OCI-LY3 (cell line): ENCODE data around the gene MYO1F.

Experiments used
- H2AFZ ChIP-seq: fragments of 200-600, 300-600 bp; shearing (Covaris generic); 2 replicates; pipeline ENCODE4 v1.6.0; 2014; ENCODE audit warnings: antibody characterized with exemption, low read depth, low read length
- H3K27ac ChIP-seq: fragments of 200-600, 300-600 bp; sonication (generic); 2 replicates; pipeline ENCODE4 v1.5.1; 2014; ENCODE audit warnings: mild to moderate bottlenecking, low read length, moderate library complexity, mixed read lengths
- H3K27me3 ChIP-seq: fragments of 200-600, 300-600 bp; sonication (generic); 2 replicates; pipeline ENCODE4 v1.6.1; 2014; ENCODE audit warnings: low read depth, low read length, mixed read lengths
- H3K36me3 ChIP-seq: fragments of 200-600, 300-600 bp; sonication (generic); replicated peaks from 2 replicates; pipeline ENCODE3; 2014; ENCODE audit warnings: low read depth, low read length, mixed read lengths
- H3K4me1 ChIP-seq: fragments of 300-600, 200-600 bp; sonication (generic); 2 replicates; pipeline ENCODE4 v1.6.1; 2014; ENCODE audit warnings: low read length, mixed read lengths
- H3K4me2 ChIP-seq: fragments of 200-600, 300-600 bp; sonication (generic); 2 replicates; pipeline ENCODE4 v1.6.1; 2014; ENCODE audit warnings: low read length, mixed read lengths
- H3K4me3 ChIP-seq: fragments of 300-600, 200-600 bp; sonication (generic); 2 replicates; pipeline ENCODE4 v1.5.1; 2014; ENCODE audit warnings: antibody characterized with exemption, mild to moderate bottlenecking, low read length, moderate library complexity
- H3K79me2 ChIP-seq: fragments of 300-600, 200-600 bp; shearing (Covaris generic); 2 replicates; pipeline ENCODE4 v1.6.1; 2014; ENCODE audit warnings: mild to moderate bottlenecking, low read length, mixed read lengths
- H3K9ac ChIP-seq: fragments of 300-600, 200-600 bp; shearing (Covaris generic); 2 replicates; pipeline ENCODE4 v1.6.0; 2014; ENCODE audit warnings: mild to moderate bottlenecking, low read length, moderate library complexity
- H3K9me3 ChIP-seq: fragments of 200-600, 300-600 bp; shearing (Covaris generic); 2 replicates; pipeline ENCODE4 v1.6.1; 2014; ENCODE audit warnings: low read length, mixed read lengths; ENCODE audit not compliant: insufficient read depth
- H4K20me1 ChIP-seq: fragments of 200-600, 300-600 bp; sonication (generic); 2 replicates; pipeline ENCODE4 v1.6.1; 2016; ENCODE audit warnings: low read length, mixed read lengths; ENCODE audit not compliant: insufficient read depth
- CTCF ChIP-seq: fragments of 200-600, 300-600 bp; sonication (generic); IDR thresholded peaks from 2 replicates; pipeline ENCODE4 v1.5.1; 2014; ENCODE audit warnings: antibody characterized with exemption, low read length, low read depth
- EZH2phosphoT487 ChIP-seq: fragments of 200-600 bp; shearing (Covaris generic); IDR thresholded peaks from 2 replicates; pipeline ENCODE4 v1.6.1; 2018; ENCODE audit warnings: antibody characterized with exemption, mixed run types, low read depth

The MYO1F gene

DNA sequence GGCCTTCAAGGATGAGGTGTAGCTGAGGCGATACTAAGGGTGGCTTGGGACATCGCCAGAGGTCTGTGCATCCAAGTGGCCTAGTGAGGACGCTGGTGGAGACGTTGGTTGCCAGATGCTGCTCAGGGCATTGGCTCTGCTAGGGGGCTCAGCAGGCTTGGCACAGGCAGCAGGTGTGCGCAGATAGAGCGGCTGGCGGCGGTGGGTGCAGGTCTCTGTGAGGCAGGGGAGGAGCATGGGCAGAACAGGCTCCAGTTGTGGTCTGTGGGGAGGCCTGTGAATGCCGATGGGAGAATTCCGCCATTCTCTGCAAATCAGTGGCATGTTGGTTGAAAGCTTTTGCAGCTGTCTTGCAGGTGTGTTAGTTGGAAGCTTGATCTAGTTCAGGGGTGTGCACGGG is 96.0 kb downstream of the MYO1F start:
- Histone ChIP-seq H3K36me3 (peaks cover 77% of the 10 kb centered on the region), H3K9ac (no peak overlapping the region), H3K27ac (no peak overlapping the region), H2AFZ (no peak overlapping the region), H3K79me2 (peaks cover 98% of the 10 kb centered on the region), H4K20me1 (peaks cover 48% of the 10 kb centered on the region), H3K27me3 (no peaks in the 10 kb centered on the region), H3K4me3 (no peak overlapping the region), H3K4me1 (peaks cover 19% of the 10 kb centered on the region), H3K9me3 (no peaks in the 10 kb centered on the region), H3K4me2 (no peak overlapping the region)
- TF ChIP-seq EZH2phosphoT487 (no peak), CTCF (no peak)

DNA sequence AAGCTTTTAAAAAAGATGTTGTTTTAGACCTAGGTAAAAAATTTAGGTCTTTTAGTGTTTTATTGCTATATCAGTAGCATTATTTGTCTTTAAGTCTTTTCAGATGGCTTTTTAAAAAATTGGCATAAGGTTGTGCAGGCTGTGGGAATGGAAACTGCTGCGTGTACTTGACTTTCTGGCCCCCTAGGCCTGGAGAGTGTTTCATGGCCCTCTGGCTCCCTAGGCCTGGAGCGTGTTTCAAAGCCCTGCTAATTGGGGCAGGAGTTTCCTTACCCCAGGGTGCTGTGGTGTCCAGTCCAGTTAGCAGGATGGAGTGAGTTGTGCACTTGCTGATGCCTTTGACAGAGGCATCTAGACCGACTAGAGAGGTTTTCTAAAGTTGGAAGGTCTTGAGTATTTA is 98.6 kb downstream of the MYO1F start:
- Histone ChIP-seq H3K4me1 (peaks cover 25% of the 10 kb centered on the region), H3K36me3 (peaks cover 68% of the 10 kb centered on the region), H3K27ac (no peak overlapping the region), H3K9me3 (no peaks in the 10 kb centered on the region), H2AFZ (no peak overlapping the region), H3K79me2 (peaks cover 91% of the 10 kb centered on the region), H3K9ac (no peak overlapping the region), H3K4me3 (no peak overlapping the region), H4K20me1 (peaks cover 53% of the 10 kb centered on the region), H3K27me3 (no peaks in the 10 kb centered on the region), H3K4me2 (no peak overlapping the region)
- no peak for TF ChIP-seq CTCF
- no peak for TF ChIP-seq EZH2phosphoT487

GRCh38 chr19:8477889-8478288 is 99.4 kb downstream of the MYO1F start:
- TF ChIP-seq CTCF: no peak
- no peak for TF ChIP-seq EZH2phosphoT487
- Histone ChIP-seq H3K79me2 (peaks cover 86% of the 10 kb centered on the region), H3K27ac (no peak overlapping the region), H3K4me2 (no peak overlapping the region), H3K9me3 (no peaks in the 10 kb centered on the region), H3K4me1 (peaks cover 32% of the 10 kb centered on the region), H3K36me3 (peaks cover 61% of the 10 kb centered on the region), H2AFZ (no peak overlapping the region), H3K27me3 (no peaks in the 10 kb centered on the region), H3K9ac (no peak overlapping the region), H3K4me3 (no peak overlapping the region), H4K20me1 (peaks cover 49% of the 10 kb centered on the region)

DNA sequence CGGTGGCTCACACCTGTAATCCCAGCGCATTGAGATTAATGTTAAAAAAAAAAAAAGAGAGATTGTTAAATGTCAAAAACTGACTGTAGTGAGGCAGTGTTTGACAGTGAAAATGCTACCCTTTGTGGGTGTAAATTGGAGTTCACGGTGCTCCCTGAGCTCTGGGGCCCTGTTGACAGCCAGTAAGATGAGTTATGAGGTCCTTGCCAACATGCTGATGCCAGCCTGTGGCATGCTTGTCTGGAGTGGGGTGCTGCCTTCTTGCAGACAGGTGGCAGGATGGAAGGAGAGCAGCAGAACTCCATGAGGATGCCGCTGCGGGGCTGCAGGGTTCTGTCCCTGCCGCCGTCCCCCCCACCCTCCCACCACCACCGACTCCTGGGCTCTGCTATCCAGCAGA is 100.7 kb downstream of the MYO1F start:
- no peaks in the 10 kb centered on the region for H3K9me3 ChIP-seq
- H3K27me3 ChIP-seq: no peaks in the 10 kb centered on the region
- peaks cover 57% of the 10 kb centered on the region for H3K36me3 ChIP-seq
- no peak overlapping the region for H3K27ac ChIP-seq
- H3K79me2 ChIP-seq: peaks cover 86% of the 10 kb centered on the region
- H3K4me2 ChIP-seq: no peak overlapping the region
- H2AFZ ChIP-seq: no peak overlapping the region
- peaks cover 38% of the 10 kb centered on the region for H4K20me1 ChIP-seq
- no peak overlapping the region for H3K9ac ChIP-seq
- peaks cover 45% of the 10 kb centered on the region for H3K4me1 ChIP-seq
- TF ChIP-seq CTCF (no peak), EZH2phosphoT487 (no peak)
- no peak overlapping the region for H3K4me3 ChIP-seq
